GM23338 (cell line): Measurements from ENCODE around the gene HSPB9. TPM values are rescaled to one million over a fixed set of nuclear protein-coding genes. Genes with fewer than 3 reads are reported as not detected.

ENCODE experiments used
- ATAC-seq: fragments of 200-7000 bp; cut with Tn5 transposase; 3 replicates; pipeline ENCODE4 v1.9.1; 2020
- DNase-seq: peaks from one replicate; pipeline ENCODE4 v3.0.0-alpha.2; 2015; ENCODE audit warnings: low spot score
- H2AFZ ChIP-seq: fragments of 200-600 bp; sonication (generic); 2 replicates; pipeline ENCODE4 v1.8.0; 2016; ENCODE audit warnings: antibody characterized with exemption, mild to moderate bottlenecking, moderate library complexity
- H3F3A ChIP-seq: fragments of 200-600 bp; sonication (generic); replicated peaks from 2 replicates; pipeline ENCODE4 v1.8.0; 2017; ENCODE audit warnings: antibody characterized with exemption, mixed run types, low read depth
- H3K27ac ChIP-seq: fragments of 200-600 bp; sonication (generic); 2 replicates; pipeline ENCODE4 v1.6.1; 2016; ENCODE audit warnings: low read depth
- H3K27me3 ChIP-seq: fragments of 200-600 bp; sonication (generic); 2 replicates; pipeline ENCODE4 v1.8.0; 2016; ENCODE audit warnings: mild to moderate bottlenecking, mixed run types, moderate library complexity; ENCODE audit not compliant: insufficient read depth
- H3K36me3 ChIP-seq: fragments of 200-600 bp; sonication (generic); 2 replicates; pipeline ENCODE4 v1.8.0; 2016; ENCODE audit warnings: mild to moderate bottlenecking; ENCODE audit not compliant: insufficient read depth
- H3K4me1 ChIP-seq: fragments of 200-600 bp; sonication (generic); 2 replicates; pipeline ENCODE4 v1.8.0; 2016; ENCODE audit warnings: mild to moderate bottlenecking, moderate library complexity; ENCODE audit not compliant: insufficient read depth
- H3K4me2 ChIP-seq: fragments of 200-600 bp; sonication (generic); 2 replicates; pipeline ENCODE4 v1.7.1; 2017; ENCODE audit warnings: mixed run types
- H3K4me3 ChIP-seq: fragments of 200-600 bp; sonication (generic); 2 replicates; pipeline ENCODE4 v1.6.1; 2016; ENCODE audit warnings: mixed run types
- H3K79me2 ChIP-seq: fragments of 200-600 bp; sonication (generic); replicated peaks from 2 replicates; pipeline ENCODE4 v1.8.0; 2017; ENCODE audit warnings: mild to moderate bottlenecking; ENCODE audit not compliant: insufficient read depth
- H3K9me2 ChIP-seq: fragments of 200-600 bp; sonication (generic); 2 replicates; pipeline ENCODE4 v1.8.0; 2017; ENCODE audit not compliant: insufficient read depth
- H4K20me1 ChIP-seq: fragments of 200-600 bp; sonication (generic); replicated peaks from 2 replicates; pipeline ENCODE4 v1.8.0; 2017; ENCODE audit warnings: mild to moderate bottlenecking; ENCODE audit not compliant: insufficient read depth
- H3K27ac Mint-ChIP-seq: 2 replicates; pipeline ENCODE4 v1.8.0; 2020; ENCODE audit warnings: inconsistent platforms, mild to moderate bottlenecking, moderate library complexity, mixed read lengths
- H3K27me3 Mint-ChIP-seq: 3 replicates; pipeline ENCODE4 v1.8.0; 2022; ENCODE audit warnings: low read depth, mild to moderate bottlenecking, moderate library complexity, mixed read lengths, inconsistent platforms; ENCODE audit not compliant: insufficient read depth, poor library complexity
- H3K36me3 Mint-ChIP-seq: 3 replicates; pipeline ENCODE4 v1.8.0; 2021; ENCODE audit warnings: low read depth, mild to moderate bottlenecking, inconsistent platforms, moderate library complexity, mixed read lengths
- H3K4me1 Mint-ChIP-seq: 3 replicates; pipeline ENCODE4 v1.8.0; 2020; ENCODE audit warnings: mild to moderate bottlenecking, inconsistent platforms, mixed read lengths
- H3K4me3 Mint-ChIP-seq: 3 replicates; pipeline ENCODE4 v1.8.0; 2021; ENCODE audit warnings: moderate library complexity, mild to moderate bottlenecking, inconsistent platforms, mixed read lengths
- H3K9me3 Mint-ChIP-seq: 3 replicates; pipeline ENCODE4 v1.8.0; 2020; ENCODE audit warnings: moderate library complexity, mild to moderate bottlenecking, inconsistent platforms, mixed read lengths
- CREB1 ChIP-seq: fragments of 250-450 bp; sonication (Bioruptor Pico); IDR thresholded peaks from 2 replicates; pipeline ENCODE4 v1.5.0; 2020; ENCODE audit warnings: low read depth, mild to moderate bottlenecking, moderate library complexity
- EZH2 ChIP-seq: fragments of 200-600 bp; sonication (generic); IDR thresholded peaks from one replicate; pipeline ENCODE4 v1.8.0; 2017; ENCODE audit warnings: antibody characterized with exemption, mild to moderate bottlenecking, low read depth; ENCODE audit not compliant: unreplicated experiment
- EZH2phosphoT487 ChIP-seq: fragments of 200-600 bp; sonication (generic); IDR thresholded peaks from one replicate; pipeline ENCODE4 v1.8.1; 2018; ENCODE audit warnings: antibody characterized with exemption; ENCODE audit not compliant: unreplicated experiment
- JUNB ChIP-seq: IDR thresholded peaks from one replicate; pipeline ENCODE4 v1.6.1; 2016; ENCODE audit warnings: antibody characterized with exemption; ENCODE audit not compliant: unreplicated experiment
- NANOG ChIP-seq: IDR thresholded peaks from 2 replicates; pipeline ENCODE4 v1.6.1; 2016; ENCODE audit warnings: antibody characterized with exemption, borderline replicate concordance
- POLR2AphosphoS5 ChIP-seq: IDR thresholded peaks from 2 replicates; pipeline ENCODE4 v1.6.1; 2016; ENCODE audit warnings: antibody characterized with exemption, low read depth
- STAT1 ChIP-seq: IDR thresholded peaks from one replicate; pipeline ENCODE4 v1.6.1; 2016; ENCODE audit warnings: antibody characterized with exemption; ENCODE audit not compliant: unreplicated experiment
- ZNF114 ChIP-seq: fragments of 250-450 bp; sonication (Bioruptor Pico); IDR thresholded peaks from 2 replicates; pipeline ENCODE4 v1.5.0; 2020; ENCODE audit warnings: mild to moderate bottlenecking, moderate library complexity
- ZNF331 ChIP-seq: fragments of 250-450 bp; sonication (Bioruptor Pico); IDR thresholded peaks from 2 replicates; pipeline ENCODE4 v1.5.0; 2020; ENCODE audit warnings: low read depth, mild to moderate bottlenecking, moderate library complexity
- polyA plus RNA-seq: library from polyadenylated mRNA; unstranded; fragments of >200 nt; fragmentation: Nextera tagmentation; extraction: Ambion mirVana; gene quantifications from 2 replicates; pipeline ENCODE4 v1.2.1, GENCODE V29; 2016
- total RNA-seq: library from RNA; depleted of rRNA; stranded (reverse); fragments of >200 nt; shearing (Covaris generic); gene quantifications from 2 replicates; pipeline ENCODE4 v1.2.3, GENCODE V29; 2014
- TF ChIP-seq, protein P1 (sequence below): IDR thresholded peaks from 2 replicates; pipeline ENCODE4 v1.6.1; 2016; ENCODE audit warnings: antibody characterized with exemption
- TF ChIP-seq, protein P2 (sequence below), 2 experiments: fragments of 200-600 bp in 1 of 2; sonication (generic) in 1 of 2; conservative IDR thresholded peaks; 2 replicates each; pipeline versions ENCODE4 v1.5.1 to v1.6.1; 2016 to 2017; ENCODE audit warnings: antibody characterized with exemption in 2 of 2, low read depth in 2 of 2, mild to moderate bottlenecking in 2 of 2, moderate library complexity in 1 of 2
- TF ChIP-seq, protein P3 (sequence below): fragments of 250-450 bp; sonication (Bioruptor Pico); IDR thresholded peaks from 2 replicates; pipeline ENCODE4 v1.5.0; 2020; ENCODE audit warnings: mild to moderate bottlenecking, moderate library complexity
- TF ChIP-seq, protein P4 (sequence below): IDR thresholded peaks from one replicate; pipeline ENCODE4 v1.6.1; 2018; ENCODE audit warnings: antibody characterized with exemption; ENCODE audit not compliant: unreplicated experiment

Gene HSPB9
- total and polyA plus RNA-seq, 2 experiments from 2014 or later = 0.31 to 0.52 TPM

DNA sequence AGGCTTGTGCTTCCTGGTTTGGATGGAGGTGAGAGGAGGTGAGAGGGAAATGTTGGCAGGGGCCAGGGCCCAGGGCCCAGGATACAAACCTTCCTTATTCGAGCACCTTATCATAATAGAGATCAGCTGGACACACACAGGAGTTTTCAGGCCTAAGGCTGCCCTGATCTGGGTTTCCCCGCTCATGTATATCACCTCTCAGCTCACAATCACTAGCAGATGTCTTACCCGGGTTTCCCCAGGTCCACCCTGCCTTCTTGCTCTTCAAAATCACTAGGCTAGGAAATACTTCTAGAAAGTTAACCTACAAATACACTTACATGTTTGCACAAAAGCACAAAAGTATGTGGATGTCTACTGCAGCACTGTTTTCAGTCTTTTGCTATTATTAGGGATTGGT is 4.2 kb downstream of the HSPB9 start:
- Mint-ChIP-seq H3K27me3 (peaks cover 18% of the 10 kb centered on the region), H3K4me3 (no peak overlapping the region), H3K27ac (no peak overlapping the region), H3K9me3 (no peaks in the 10 kb centered on the region; the same call in 2 of the 3 replicates), H3K36me3 (peaks cover 60% of the 10 kb centered on the region), H3K4me1 (peaks cover 21% of the 10 kb centered on the region)
- peaks cover 3% of the 10 kb centered on the region for H3K36me3 ChIP-seq
- no peaks in the 10 kb centered on the region for H3K27me3 ChIP-seq
- TF ChIP-seq JUNB (no peak), STAT1 (no peak), EZH2phosphoT487 (no peak), EZH2 (no peak), CREB1 (CRISPR knock-in tag) (no peak), NANOG (no peak), ZNF331 (no peak), POLR2AphosphoS5 (no peak), ZNF114 (CRISPR knock-in tag) (no peak)
- TF ChIP-seq, protein P1, sequence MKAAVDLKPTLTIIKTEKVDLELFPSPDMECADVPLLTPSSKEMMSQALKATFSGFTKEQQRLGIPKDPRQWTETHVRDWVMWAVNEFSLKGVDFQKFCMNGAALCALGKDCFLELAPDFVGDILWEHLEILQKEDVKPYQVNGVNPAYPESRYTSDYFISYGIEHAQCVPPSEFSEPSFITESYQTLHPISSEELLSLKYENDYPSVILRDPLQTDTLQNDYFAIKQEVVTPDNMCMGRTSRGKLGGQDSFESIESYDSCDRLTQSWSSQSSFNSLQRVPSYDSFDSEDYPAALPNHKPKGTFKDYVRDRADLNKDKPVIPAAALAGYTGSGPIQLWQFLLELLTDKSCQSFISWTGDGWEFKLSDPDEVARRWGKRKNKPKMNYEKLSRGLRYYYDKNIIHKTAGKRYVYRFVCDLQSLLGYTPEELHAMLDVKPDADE = no peak
- TF ChIP-seq, protein P2, sequence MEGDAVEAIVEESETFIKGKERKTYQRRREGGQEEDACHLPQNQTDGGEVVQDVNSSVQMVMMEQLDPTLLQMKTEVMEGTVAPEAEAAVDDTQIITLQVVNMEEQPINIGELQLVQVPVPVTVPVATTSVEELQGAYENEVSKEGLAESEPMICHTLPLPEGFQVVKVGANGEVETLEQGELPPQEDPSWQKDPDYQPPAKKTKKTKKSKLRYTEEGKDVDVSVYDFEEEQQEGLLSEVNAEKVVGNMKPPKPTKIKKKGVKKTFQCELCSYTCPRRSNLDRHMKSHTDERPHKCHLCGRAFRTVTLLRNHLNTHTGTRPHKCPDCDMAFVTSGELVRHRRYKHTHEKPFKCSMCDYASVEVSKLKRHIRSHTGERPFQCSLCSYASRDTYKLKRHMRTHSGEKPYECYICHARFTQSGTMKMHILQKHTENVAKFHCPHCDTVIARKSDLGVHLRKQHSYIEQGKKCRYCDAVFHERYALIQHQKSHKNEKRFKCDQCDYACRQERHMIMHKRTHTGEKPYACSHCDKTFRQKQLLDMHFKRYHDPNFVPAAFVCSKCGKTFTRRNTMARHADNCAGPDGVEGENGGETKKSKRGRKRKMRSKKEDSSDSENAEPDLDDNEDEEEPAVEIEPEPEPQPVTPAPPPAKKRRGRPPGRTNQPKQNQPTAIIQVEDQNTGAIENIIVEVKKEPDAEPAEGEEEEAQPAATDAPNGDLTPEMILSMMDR (conservative IDR thresholded peaks at IDR 0.05; ENCODE audit: low read depth in 2 of 2) = no peak
- TF ChIP-seq, protein P3, sequence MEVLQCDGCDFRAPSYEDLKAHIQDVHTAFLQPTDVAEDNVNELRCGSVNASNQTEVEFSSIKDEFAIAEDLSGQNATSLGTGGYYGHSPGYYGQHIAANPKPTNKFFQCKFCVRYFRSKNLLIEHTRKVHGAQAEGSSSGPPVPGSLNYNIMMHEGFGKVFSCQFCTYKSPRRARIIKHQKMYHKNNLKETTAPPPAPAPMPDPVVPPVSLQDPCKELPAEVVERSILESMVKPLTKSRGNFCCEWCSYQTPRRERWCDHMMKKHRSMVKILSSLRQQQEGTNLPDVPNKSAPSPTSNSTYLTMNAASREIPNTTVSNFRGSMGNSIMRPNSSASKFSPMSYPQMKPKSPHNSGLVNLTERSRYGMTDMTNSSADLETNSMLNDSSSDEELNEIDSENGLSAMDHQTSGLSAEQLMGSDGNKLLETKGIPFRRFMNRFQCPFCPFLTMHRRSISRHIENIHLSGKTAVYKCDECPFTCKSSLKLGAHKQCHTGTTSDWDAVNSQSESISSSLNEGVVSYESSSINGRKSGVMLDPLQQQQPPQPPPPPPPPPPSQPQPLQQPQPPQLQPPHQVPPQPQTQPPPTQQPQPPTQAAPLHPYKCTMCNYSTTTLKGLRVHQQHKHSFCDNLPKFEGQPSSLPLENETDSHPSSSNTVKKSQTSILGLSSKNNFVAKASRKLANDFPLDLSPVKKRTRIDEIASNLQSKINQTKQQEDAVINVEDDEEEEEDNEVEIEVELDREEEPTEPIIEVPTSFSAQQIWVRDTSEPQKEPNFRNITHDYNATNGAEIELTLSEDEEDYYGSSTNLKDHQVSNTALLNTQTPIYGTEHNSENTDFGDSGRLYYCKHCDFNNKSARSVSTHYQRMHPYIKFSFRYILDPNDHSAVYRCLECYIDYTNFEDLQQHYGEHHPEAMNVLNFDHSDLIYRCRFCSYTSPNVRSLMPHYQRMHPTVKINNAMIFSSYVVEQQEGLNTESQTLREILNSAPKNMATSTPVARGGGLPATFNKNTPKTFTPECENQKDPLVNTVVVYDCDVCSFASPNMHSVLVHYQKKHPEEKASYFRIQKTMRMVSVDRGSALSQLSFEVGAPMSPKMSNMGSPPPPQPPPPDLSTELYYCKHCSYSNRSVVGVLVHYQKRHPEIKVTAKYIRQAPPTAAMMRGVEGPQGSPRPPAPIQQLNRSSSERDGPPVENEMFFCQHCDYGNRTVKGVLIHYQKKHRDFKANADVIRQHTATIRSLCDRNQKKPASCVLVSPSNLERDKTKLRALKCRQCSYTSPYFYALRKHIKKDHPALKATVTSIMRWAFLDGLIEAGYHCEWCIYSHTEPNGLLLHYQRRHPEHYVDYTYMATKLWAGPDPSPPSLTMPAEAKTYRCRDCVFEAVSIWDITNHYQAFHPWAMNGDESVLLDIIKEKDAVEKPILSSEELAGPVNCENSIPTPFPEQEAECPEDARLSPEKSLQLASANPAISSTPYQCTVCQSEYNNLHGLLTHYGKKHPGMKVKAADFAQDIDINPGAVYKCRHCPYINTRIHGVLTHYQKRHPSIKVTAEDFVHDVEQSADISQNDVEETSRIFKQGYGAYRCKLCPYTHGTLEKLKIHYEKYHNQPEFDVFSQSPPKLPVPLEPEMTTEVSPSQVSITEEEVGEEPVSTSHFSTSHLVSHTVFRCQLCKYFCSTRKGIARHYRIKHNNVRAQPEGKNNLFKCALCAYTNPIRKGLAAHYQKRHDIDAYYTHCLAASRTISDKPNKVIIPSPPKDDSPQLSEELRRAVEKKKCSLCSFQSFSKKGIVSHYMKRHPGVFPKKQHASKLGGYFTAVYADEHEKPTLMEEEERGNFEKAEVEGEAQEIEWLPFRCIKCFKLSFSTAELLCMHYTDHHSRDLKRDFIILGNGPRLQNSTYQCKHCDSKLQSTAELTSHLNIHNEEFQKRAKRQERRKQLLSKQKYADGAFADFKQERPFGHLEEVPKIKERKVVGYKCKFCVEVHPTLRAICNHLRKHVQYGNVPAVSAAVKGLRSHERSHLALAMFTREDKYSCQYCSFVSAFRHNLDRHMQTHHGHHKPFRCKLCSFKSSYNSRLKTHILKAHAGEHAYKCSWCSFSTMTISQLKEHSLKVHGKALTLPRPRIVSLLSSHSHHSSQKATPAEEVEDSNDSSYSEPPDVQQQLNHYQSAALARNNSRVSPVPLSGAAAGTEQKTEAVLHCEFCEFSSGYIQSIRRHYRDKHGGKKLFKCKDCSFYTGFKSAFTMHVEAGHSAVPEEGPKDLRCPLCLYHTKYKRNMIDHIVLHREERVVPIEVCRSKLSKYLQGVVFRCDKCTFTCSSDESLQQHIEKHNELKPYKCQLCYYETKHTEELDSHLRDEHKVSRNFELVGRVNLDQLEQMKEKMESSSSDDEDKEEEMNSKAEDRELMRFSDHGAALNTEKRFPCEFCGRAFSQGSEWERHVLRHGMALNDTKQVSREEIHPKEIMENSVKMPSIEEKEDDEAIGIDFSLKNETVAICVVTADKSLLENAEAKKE (CRISPR knock-in tag) = no peak
- TF ChIP-seq, protein P4, sequence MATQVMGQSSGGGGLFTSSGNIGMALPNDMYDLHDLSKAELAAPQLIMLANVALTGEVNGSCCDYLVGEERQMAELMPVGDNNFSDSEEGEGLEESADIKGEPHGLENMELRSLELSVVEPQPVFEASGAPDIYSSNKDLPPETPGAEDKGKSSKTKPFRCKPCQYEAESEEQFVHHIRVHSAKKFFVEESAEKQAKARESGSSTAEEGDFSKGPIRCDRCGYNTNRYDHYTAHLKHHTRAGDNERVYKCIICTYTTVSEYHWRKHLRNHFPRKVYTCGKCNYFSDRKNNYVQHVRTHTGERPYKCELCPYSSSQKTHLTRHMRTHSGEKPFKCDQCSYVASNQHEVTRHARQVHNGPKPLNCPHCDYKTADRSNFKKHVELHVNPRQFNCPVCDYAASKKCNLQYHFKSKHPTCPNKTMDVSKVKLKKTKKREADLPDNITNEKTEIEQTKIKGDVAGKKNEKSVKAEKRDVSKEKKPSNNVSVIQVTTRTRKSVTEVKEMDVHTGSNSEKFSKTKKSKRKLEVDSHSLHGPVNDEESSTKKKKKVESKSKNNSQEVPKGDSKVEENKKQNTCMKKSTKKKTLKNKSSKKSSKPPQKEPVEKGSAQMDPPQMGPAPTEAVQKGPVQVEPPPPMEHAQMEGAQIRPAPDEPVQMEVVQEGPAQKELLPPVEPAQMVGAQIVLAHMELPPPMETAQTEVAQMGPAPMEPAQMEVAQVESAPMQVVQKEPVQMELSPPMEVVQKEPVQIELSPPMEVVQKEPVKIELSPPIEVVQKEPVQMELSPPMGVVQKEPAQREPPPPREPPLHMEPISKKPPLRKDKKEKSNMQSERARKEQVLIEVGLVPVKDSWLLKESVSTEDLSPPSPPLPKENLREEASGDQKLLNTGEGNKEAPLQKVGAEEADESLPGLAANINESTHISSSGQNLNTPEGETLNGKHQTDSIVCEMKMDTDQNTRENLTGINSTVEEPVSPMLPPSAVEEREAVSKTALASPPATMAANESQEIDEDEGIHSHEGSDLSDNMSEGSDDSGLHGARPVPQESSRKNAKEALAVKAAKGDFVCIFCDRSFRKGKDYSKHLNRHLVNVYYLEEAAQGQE = no peak
- no peak overlapping the region for H2AFZ ChIP-seq
- no peak overlapping the region for H3K27ac ChIP-seq
- DNase-seq = no peak
- no peaks in the 10 kb centered on the region for H3K9me2 ChIP-seq
- peaks cover under 1% of the 10 kb centered on the region; the same call in 1 of the 2 replicates for H4K20me1 ChIP-seq
- ATAC-seq = no peak
- H3F3A ChIP-seq = peaks cover 8% of the 10 kb centered on the region; the same call in 1 of the 2 replicates
- no peak overlapping the region for H3K4me3 ChIP-seq
- H3K4me2 ChIP-seq = no peak overlapping the region
- peaks cover 8% of the 10 kb centered on the region; the same call in 1 of the 2 replicates for H3K4me1 ChIP-seq
- peaks cover 5% of the 10 kb centered on the region; the same call in 1 of the 2 replicates for H3K79me2 ChIP-seq
